Measurements from ENCODE around the gene TBL1X. TPM values are rescaled to one million over a fixed set of nuclear protein-coding genes. Genes with fewer than 3 reads are reported as not detected.

TBL1X gene
- total and polyA plus RNA-seq, 10 of the 15 experiments (the other 5 are each of a cell fraction or from before 2014, with no cell fraction given) = 4.4 to 26.3 (median 10.6) TPM

GRCh38 chrX:9656871-9657270, 192.0 kb downstream of the TBL1X start:
- Histone ChIP-seq H3K27me3 (replicated peaks in 1 of 2; ENCODE audit: control insufficient read depth in 2 of 2, insufficient read depth in 2 of 2, low read length in 1 of 2) (no peaks in the 10 kb centered on the region), H3K9ac (ENCODE audit: control insufficient read depth, insufficient read depth, low read length) (no peak overlapping the region), H3K9me3 (replicated peaks; ENCODE audit: control insufficient read depth, insufficient read depth, low read length) (no peaks in the 10 kb centered on the region; the same call in 2 of the 3 replicates), H4K20me1 (ENCODE audit: control insufficient read depth, insufficient read depth) (no peaks in the 10 kb centered on the region), H3K4me1 (ENCODE audit: control insufficient read depth, insufficient read depth, low read length) (no peaks in the 10 kb centered on the region), H3K36me3 (ENCODE audit: control insufficient read depth in 2 of 2, insufficient read depth in 2 of 2, low read length in 1 of 2) (peaks cover 0 to 3% of the 10 kb centered on the region in 2 experiments; a peak in 1 of 4 replicates), H2AFZ (ENCODE audit: control insufficient read depth, low read depth, low read length) (no peak overlapping the region), H3K27ac (ENCODE audit: control insufficient read depth, insufficient read depth) (no peak overlapping the region), H3K4me2 (ENCODE audit: control insufficient read depth, insufficient read depth) (no peak overlapping the region), H3K79me2 (ENCODE audit: control insufficient read depth, insufficient read depth, low read length) (no peaks in the 10 kb centered on the region), H3K4me3 (no peak overlapping the region)
- ATAC-seq (no peak), FAIRE-seq (no peak), DNase-seq (ENCODE audit: low read depth, low spot score) (no peak)
- WGBS (ENCODE audit: insufficient coverage, insufficient replicate concordance, low lambda C conversion rate, missing lambda C conversion rate) = 17% methylated on average over 2 of the region's 3 CpGs
- TF ChIP-seq, protein P1, sequence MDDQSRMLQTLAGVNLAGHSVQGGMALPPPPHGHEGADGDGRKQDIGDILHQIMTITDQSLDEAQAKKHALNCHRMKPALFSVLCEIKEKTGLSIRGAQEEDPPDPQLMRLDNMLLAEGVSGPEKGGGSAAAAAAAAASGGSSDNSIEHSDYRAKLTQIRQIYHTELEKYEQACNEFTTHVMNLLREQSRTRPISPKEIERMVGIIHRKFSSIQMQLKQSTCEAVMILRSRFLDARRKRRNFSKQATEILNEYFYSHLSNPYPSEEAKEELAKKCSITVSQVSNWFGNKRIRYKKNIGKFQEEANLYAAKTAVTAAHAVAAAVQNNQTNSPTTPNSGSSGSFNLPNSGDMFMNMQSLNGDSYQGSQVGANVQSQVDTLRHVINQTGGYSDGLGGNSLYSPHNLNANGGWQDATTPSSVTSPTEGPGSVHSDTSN (IDR thresholded peaks at IDR 0.05; ENCODE audit: insufficient replicate concordance, low read depth, low read length) = no peak
- TF ChIP-seq MYB (IDR thresholded peaks at IDR 0.05; ENCODE audit: borderline replicate concordance, low read depth, low read length) (no peak), RELA (IDR thresholded peaks at IDR 0.05; ENCODE audit: borderline replicate concordance, partially characterized antibody) (no peak), NRF1 (conservative IDR thresholded peaks at IDR 0.05; ENCODE audit: low read depth, low read length) (no peak), GATAD2B (conservative IDR thresholded peaks at IDR 0.05; ENCODE audit: low read depth) (no peak), SMARCA5 (IDR thresholded peaks at IDR 0.05) (no peak)
- TF ChIP-seq, protein P2, sequence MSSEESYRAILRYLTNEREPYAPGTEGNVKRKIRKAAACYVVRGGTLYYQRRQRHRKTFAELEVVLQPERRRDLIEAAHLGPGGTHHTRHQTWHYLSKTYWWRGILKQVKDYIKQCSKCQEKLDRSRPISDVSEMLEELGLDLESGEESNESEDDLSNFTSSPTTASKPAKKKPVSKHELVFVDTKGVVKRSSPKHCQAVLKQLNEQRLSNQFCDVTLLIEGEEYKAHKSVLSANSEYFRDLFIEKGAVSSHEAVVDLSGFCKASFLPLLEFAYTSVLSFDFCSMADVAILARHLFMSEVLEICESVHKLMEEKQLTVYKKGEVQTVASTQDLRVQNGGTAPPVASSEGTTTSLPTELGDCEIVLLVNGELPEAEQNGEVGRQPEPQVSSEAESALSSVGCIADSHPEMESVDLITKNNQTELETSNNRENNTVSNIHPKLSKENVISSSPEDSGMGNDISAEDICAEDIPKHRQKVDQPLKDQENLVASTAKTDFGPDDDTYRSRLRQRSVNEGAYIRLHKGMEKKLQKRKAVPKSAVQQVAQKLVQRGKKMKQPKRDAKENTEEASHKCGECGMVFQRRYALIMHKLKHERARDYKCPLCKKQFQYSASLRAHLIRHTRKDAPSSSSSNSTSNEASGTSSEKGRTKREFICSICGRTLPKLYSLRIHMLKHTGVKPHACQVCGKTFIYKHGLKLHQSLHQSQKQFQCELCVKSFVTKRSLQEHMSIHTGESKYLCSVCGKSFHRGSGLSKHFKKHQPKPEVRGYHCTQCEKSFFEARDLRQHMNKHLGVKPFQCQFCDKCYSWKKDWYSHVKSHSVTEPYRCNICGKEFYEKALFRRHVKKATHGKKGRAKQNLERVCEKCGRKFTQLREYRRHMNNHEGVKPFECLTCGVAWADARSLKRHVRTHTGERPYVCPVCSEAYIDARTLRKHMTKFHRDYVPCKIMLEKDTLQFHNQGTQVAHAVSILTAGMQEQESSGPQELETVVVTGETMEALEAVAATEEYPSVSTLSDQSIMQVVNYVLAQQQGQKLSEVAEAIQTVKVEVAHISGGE (CRISPR knock-in tag; IDR thresholded peaks at IDR 0.05) = no peak
- RAD21 ChIA-PET (ENCODE audit: unreplicated experiment) = interaction anchor here (1.0 kb wide), 1 partner anchor 21 kb away, joined by 3 read pairs; no protein-coding TSS in a partner anchor
- BruUV-seq (replicated peaks) = no TSS peak
- in situ Hi-C loops (cut with MboI) = no loop called here
- CTCF ChIA-PET = interaction anchor here (0.9 kb wide), 1 partner anchor 54 kb away, joined by 3 read pairs; no protein-coding TSS in a partner anchor
- intact Hi-C loops (cut with micrococcal nuclease; ENCODE audit: unreplicated experiment) = no loop called here
- SMC1A ChIA-PET (ENCODE audit: uncharacterized antibody, unreplicated experiment) = interaction anchor here (1.2 kb wide), 1 partner anchor 194 kb away, joined by 3 read pairs; no protein-coding TSS in a partner anchor
- POLR2A ChIA-PET = no interaction called here

Measured in GM12878 (cell line).